Esophagus squamous epithelium (tissue), 4 donors: Measurements from ENCODE around the gene TLR5.

Experiments used
- POLR2A ChIP-seq, 4 donors: fragments of 450-650 bp; IDR thresholded peaks; one replicate each; pipeline ENCODE4 v1.6.1; 2017; ENCODE audit warnings: antibody characterized with exemption in 4 of 4, mild to moderate bottlenecking in 4 of 4, moderate library complexity in 3 of 4
- TF ChIP-seq, protein P1 (sequence below), 6 experiments: fragments of 450-650 bp in 4 of 6; fragments of 200-600 bp in 2 of 6; sonication (generic) in 2 of 6; IDR thresholded peaks; one replicate each; pipeline ENCODE4 v1.5.1; 2016 to 2019; ENCODE audit warnings: antibody characterized with exemption in 6 of 6, mild to moderate bottlenecking in 4 of 6, moderate library complexity in 4 of 6

DNA sequence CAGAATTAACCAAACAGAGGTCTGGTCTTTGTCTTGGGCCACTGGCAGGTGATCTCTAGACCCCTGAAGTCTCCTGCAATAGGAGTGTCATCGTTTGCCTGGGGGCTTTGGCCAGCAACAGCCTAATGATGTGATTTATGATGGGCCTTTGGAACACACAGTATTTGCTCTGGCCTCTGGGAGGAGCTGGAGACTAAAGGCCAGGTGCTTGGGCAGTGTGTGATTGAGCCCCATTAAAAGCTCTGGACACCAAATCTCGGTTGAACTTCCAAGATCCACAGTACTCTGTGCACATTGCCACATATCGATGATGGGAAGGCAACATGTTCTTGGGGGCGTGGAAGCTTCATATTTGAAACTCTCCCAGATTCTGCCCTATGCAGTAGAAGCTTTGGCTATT lies 32.0 kb upstream of the TLR5 start:
- TF ChIP-seq POLR2A (IDR thresholded peaks at IDR 0.05), result no peak
- TF ChIP-seq, protein P1, sequence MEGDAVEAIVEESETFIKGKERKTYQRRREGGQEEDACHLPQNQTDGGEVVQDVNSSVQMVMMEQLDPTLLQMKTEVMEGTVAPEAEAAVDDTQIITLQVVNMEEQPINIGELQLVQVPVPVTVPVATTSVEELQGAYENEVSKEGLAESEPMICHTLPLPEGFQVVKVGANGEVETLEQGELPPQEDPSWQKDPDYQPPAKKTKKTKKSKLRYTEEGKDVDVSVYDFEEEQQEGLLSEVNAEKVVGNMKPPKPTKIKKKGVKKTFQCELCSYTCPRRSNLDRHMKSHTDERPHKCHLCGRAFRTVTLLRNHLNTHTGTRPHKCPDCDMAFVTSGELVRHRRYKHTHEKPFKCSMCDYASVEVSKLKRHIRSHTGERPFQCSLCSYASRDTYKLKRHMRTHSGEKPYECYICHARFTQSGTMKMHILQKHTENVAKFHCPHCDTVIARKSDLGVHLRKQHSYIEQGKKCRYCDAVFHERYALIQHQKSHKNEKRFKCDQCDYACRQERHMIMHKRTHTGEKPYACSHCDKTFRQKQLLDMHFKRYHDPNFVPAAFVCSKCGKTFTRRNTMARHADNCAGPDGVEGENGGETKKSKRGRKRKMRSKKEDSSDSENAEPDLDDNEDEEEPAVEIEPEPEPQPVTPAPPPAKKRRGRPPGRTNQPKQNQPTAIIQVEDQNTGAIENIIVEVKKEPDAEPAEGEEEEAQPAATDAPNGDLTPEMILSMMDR (IDR thresholded peaks at IDR 0.05), result peak in 2 of 6 experiments; percentile 5 to 40
